ENCODE measurements around the gene ARHGAP30.

DNA sequence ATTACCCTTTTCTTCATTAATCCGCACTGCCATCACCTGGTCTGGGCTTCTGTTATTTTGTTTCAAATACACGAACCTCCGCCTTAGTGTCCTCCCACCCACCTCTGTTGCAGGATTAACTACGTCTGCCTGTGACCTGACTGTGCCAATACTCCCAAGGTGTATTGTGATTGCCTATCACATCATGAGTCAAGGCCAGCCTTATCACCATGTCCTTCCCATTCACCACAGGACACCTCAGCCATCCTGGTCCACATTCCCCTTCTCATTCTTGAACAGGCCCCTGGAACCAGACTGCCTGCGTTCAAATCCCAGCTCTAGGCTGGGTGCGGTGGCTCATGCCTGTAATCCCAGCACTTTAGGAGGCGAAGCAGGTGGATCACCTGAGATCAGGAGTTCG, 63.1 kb downstream of the ARHGAP30 start:
- TF ChIP-seq, protein P1, sequence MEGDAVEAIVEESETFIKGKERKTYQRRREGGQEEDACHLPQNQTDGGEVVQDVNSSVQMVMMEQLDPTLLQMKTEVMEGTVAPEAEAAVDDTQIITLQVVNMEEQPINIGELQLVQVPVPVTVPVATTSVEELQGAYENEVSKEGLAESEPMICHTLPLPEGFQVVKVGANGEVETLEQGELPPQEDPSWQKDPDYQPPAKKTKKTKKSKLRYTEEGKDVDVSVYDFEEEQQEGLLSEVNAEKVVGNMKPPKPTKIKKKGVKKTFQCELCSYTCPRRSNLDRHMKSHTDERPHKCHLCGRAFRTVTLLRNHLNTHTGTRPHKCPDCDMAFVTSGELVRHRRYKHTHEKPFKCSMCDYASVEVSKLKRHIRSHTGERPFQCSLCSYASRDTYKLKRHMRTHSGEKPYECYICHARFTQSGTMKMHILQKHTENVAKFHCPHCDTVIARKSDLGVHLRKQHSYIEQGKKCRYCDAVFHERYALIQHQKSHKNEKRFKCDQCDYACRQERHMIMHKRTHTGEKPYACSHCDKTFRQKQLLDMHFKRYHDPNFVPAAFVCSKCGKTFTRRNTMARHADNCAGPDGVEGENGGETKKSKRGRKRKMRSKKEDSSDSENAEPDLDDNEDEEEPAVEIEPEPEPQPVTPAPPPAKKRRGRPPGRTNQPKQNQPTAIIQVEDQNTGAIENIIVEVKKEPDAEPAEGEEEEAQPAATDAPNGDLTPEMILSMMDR (conservative IDR thresholded peaks at IDR 0.05; ENCODE audit: low read length), result no peak
- TF ChIP-seq EZH2phosphoT487 (IDR thresholded peaks at IDR 0.05; ENCODE audit: borderline replicate concordance), result no peak

All from Loucy (cell line).